GM20000 (cell line): ENCODE measurements around the gene C16orf96.

Experiments
- DNase-seq: peaks from one replicate; pipeline ENCODE4 v3.0.0; 2012; ENCODE audit warnings: low spot score
- CTCF ChIP-seq: IDR thresholded peaks from 2 replicates; pipeline ENCODE4 v1.5.1; 2012; ENCODE audit warnings: mild to moderate bottlenecking, control low read depth; ENCODE audit errors: extremely low read depth, missing control alignments

C16orf96 gene

GRCh38 chr16:4586291-4586690, 30.2 kb downstream of the C16orf96 start:
- DNase-seq, result no peak
- TF ChIP-seq CTCF, result no peak

GRCh38 chr16:4588386-4588785, 32.2 kb downstream of the C16orf96 start:
- no peak for DNase-seq
- TF ChIP-seq CTCF, result no peak

GRCh38 chr16:4588961-4589360, 32.8 kb downstream of the C16orf96 start:
- no peak for TF ChIP-seq CTCF
- DNase-seq, result no peak

- no peak for TF ChIP-seq CTCF
- no peak for DNase-seq
Measured at GRCh38 chr16:4591191-4591590, 35.1 kb downstream of the C16orf96 start.

GRCh38 chr16:4591706-4592470, 35.7 kb downstream of the C16orf96 start:
- DNase-seq, result no peak
- TF ChIP-seq CTCF, result no peak

- DNase-seq, result no peak
- no peak for TF ChIP-seq CTCF
Measured at GRCh38 chr16:4593086-4593485, 36.9 kb downstream of the C16orf96 start.

GRCh38 chr16:4594433-4595410, 38.6 kb downstream of the C16orf96 start:
- no peak for DNase-seq
- TF ChIP-seq CTCF, result no peak
